H9 (cell line): ENCODE results near the gene BRPF1. TPM values are rescaled to one million over a fixed set of nuclear protein-coding genes. Genes with fewer than 3 reads are reported as not detected.

ENCODE experiments used
- DNase-seq: peaks from one replicate; pipeline ENCODE4 v3.0.0-alpha.2; 2017
- H2AFZ ChIP-seq: one replicate; pipeline ENCODE4 v1.6.1; 2013; ENCODE audit warnings: mild to moderate bottlenecking, low read length, control low read depth, moderate library complexity
- H2AK5ac ChIP-seq: 2 replicates; pipeline ENCODE4 v1.6.1; 2013; ENCODE audit warnings: low read length, control low read depth, mixed read lengths; ENCODE audit not compliant: insufficient read length
- H2BK120ac ChIP-seq: one replicate; pipeline ENCODE4 v1.6.1; 2013; ENCODE audit warnings: low read depth, mild to moderate bottlenecking, low read length, control low read depth, inconsistent platforms; ENCODE audit not compliant: poor library complexity, severe bottlenecking
- H2BK12ac ChIP-seq: 2 replicates; pipeline ENCODE4 v1.6.1; 2013; ENCODE audit warnings: low read length, control low read depth, mixed read lengths, low read depth; ENCODE audit not compliant: insufficient read length
- H2BK15ac ChIP-seq: 2 replicates; pipeline ENCODE4 v1.6.1; 2013; ENCODE audit warnings: low read depth, low read length, control low read depth
- H2BK20ac ChIP-seq: one replicate; pipeline ENCODE4 v1.6.1; 2013; ENCODE audit warnings: low read depth, mild to moderate bottlenecking, low read length, control low read depth, inconsistent platforms; ENCODE audit not compliant: poor library complexity, severe bottlenecking
- H2BK5ac ChIP-seq: 2 replicates; pipeline ENCODE4 v1.6.1; 2013; ENCODE audit warnings: low read length, control low read depth, mixed read lengths; ENCODE audit not compliant: insufficient read length
- H3K14ac ChIP-seq: 2 replicates; pipeline ENCODE4 v1.6.1; 2013; ENCODE audit warnings: low read length, control low read depth; ENCODE audit not compliant: insufficient read depth
- H3K18ac ChIP-seq: 2 replicates; pipeline ENCODE4 v1.6.1; 2013; ENCODE audit warnings: low read depth, mild to moderate bottlenecking, mixed read lengths, low read length, control low read depth; ENCODE audit not compliant: insufficient read length
- H3K23ac ChIP-seq: 2 replicates; pipeline ENCODE4 v1.6.1; 2013; ENCODE audit warnings: low read length, control low read depth, mixed read lengths, low read depth; ENCODE audit not compliant: insufficient read length
- H3K23me2 ChIP-seq: 2 replicates; pipeline ENCODE4 v1.6.1; 2013; ENCODE audit warnings: low read depth, mild to moderate bottlenecking, mixed read lengths, low read length, control low read depth; ENCODE audit not compliant: insufficient read length, poor library complexity, severe bottlenecking
- H3K27ac ChIP-seq: 2 replicates; pipeline ENCODE4 v1.5.1; 2013; ENCODE audit warnings: low read length, control low read depth, mixed read lengths, low read depth; ENCODE audit not compliant: insufficient read length
- H3K27me3 ChIP-seq: 2 replicates; pipeline ENCODE4 v1.6.1; 2013; ENCODE audit warnings: low read length, control low read depth, inconsistent platforms; ENCODE audit not compliant: insufficient read depth
- H3K4ac ChIP-seq: 2 replicates; pipeline ENCODE4 v1.6.1; 2013; ENCODE audit warnings: low read depth, mild to moderate bottlenecking, control low read depth, inconsistent platforms, low read length, moderate library complexity
- H3K4me1 ChIP-seq: 2 replicates; pipeline ENCODE4 v1.6.1; 2013; ENCODE audit warnings: low read length, control low read depth, inconsistent platforms; ENCODE audit not compliant: insufficient read depth
- H3K4me2 ChIP-seq: 2 replicates; pipeline ENCODE4 v1.6.1; 2013; ENCODE audit warnings: low read length, control low read depth, mixed read lengths; ENCODE audit not compliant: insufficient read length, insufficient read depth
- H3K56ac ChIP-seq: 2 replicates; pipeline ENCODE4 v1.6.1; 2013; ENCODE audit warnings: low read depth, mild to moderate bottlenecking, mixed read lengths, low read length, control low read depth; ENCODE audit not compliant: insufficient read length
- H3K79me1 ChIP-seq: 2 replicates; pipeline ENCODE4 v1.6.1; 2013; ENCODE audit warnings: low read depth, mild to moderate bottlenecking, moderate library complexity, low read length, control low read depth, inconsistent platforms; ENCODE audit not compliant: insufficient read depth, poor library complexity, severe bottlenecking
- H3K79me2 ChIP-seq: 2 replicates; pipeline ENCODE4 v1.6.1; 2013; ENCODE audit warnings: low read length, control low read depth, inconsistent platforms; ENCODE audit not compliant: insufficient read depth
- H3K9ac ChIP-seq: 2 replicates; pipeline ENCODE4 v1.6.1; 2013; ENCODE audit warnings: low read length, control low read depth, mixed read lengths; ENCODE audit not compliant: insufficient read length; ENCODE audit errors: extremely low read depth
- H3K9me3 ChIP-seq: one replicate; pipeline ENCODE4 v1.6.1; 2013; ENCODE audit warnings: low read depth, low read length, inconsistent platforms; ENCODE audit not compliant: control insufficient read depth
- H3T11ph ChIP-seq: one replicate; pipeline ENCODE4 v1.6.1; 2013; ENCODE audit warnings: mild to moderate bottlenecking, low read length, control low read depth, inconsistent platforms
- H4K20me1 ChIP-seq: one replicate; pipeline ENCODE4 v1.6.1; 2013; ENCODE audit not compliant: control insufficient read depth, insufficient read length, insufficient read depth
- H4K5ac ChIP-seq: 2 replicates; pipeline ENCODE4 v1.6.1; 2013; ENCODE audit warnings: low read depth, mild to moderate bottlenecking, mixed read lengths, low read length, control low read depth; ENCODE audit not compliant: insufficient read length
- H4K8ac ChIP-seq: replicated peaks from 2 replicates; pipeline ENCODE4 v1.6.1; 2013; ENCODE audit warnings: low read length, control low read depth, mixed read lengths, low read depth; ENCODE audit not compliant: insufficient read length
- H4K91ac ChIP-seq: 2 replicates; pipeline ENCODE4 v1.6.1; 2013; ENCODE audit warnings: low read depth, mild to moderate bottlenecking, moderate library complexity, mixed read lengths, low read length, control low read depth; ENCODE audit not compliant: insufficient read length
- H3K27ac Mint-ChIP-seq, 3 experiments: 2 replicates in 2 of 3; 3 replicates in 1 of 3; pipeline ENCODE4 v1.8.0; 2020 to 2021; ENCODE audit warnings: mixed read lengths in 3 of 3, mild to moderate bottlenecking in 1 of 3, moderate library complexity in 1 of 3
- H3K27me3 Mint-ChIP-seq: 2 replicates; pipeline ENCODE4 v1.8.0; 2021; ENCODE audit warnings: low read depth, mild to moderate bottlenecking, moderate library complexity, mixed read lengths
- H3K36me3 Mint-ChIP-seq, 3 experiments: 2 replicates in 2 of 3; 3 replicates in 1 of 3; pipeline ENCODE4 v1.8.0; 2020 to 2021; ENCODE audit warnings: low read depth in 3 of 3, mixed read lengths in 3 of 3; ENCODE audit not compliant: insufficient read depth in 1 of 3
- H3K4me1 Mint-ChIP-seq, 2 experiments: 2 replicates each; pipeline ENCODE4 v1.8.0; 2020; ENCODE audit warnings: mixed read lengths in 2 of 2
- H3K4me3 Mint-ChIP-seq, 2 experiments: 2 replicates in 1 of 2; 3 replicates in 1 of 2; pipeline ENCODE4 v1.8.0; 2020 to 2021; ENCODE audit warnings: mild to moderate bottlenecking in 2 of 2, mixed read lengths in 2 of 2, moderate library complexity in 1 of 2
- H3K9me3 Mint-ChIP-seq, 2 experiments: 2 replicates in 1 of 2; 3 replicates in 1 of 2; pipeline ENCODE4 v1.8.0; 2020; ENCODE audit warnings: mild to moderate bottlenecking in 2 of 2, mixed read lengths in 2 of 2, moderate library complexity in 1 of 2
- CTCF ChIP-seq: fragments of 200-600 bp; sonication (generic); conservative IDR thresholded peaks from 3 replicates; pipeline ENCODE4 v1.8.0; 2021; ENCODE audit warnings: antibody characterized with exemption, mild to moderate bottlenecking
- WGBS: extraction: QIAGEN DNeasy Blood & Tissue Kit; methylation state at CpG from one replicate; pipeline ENCODE4 v1.1.7; 2013; ENCODE audit warnings: missing lambda C conversion rate, low lambda C conversion rate, mixed read lengths; ENCODE audit not compliant: insufficient read length; ENCODE audit errors: extremely low coverage; 5-methylcytosine and 5-hydroxymethylcytosine counted together
- total RNA-seq: library from RNA; stranded (reverse); gene quantifications from 2 replicates; pipeline ENCODE4 v1.2.1, GENCODE V29; 2021

Gene BRPF1
- total RNA-seq, 1 experiment from 2014 or later: 38.6 TPM

DNA sequence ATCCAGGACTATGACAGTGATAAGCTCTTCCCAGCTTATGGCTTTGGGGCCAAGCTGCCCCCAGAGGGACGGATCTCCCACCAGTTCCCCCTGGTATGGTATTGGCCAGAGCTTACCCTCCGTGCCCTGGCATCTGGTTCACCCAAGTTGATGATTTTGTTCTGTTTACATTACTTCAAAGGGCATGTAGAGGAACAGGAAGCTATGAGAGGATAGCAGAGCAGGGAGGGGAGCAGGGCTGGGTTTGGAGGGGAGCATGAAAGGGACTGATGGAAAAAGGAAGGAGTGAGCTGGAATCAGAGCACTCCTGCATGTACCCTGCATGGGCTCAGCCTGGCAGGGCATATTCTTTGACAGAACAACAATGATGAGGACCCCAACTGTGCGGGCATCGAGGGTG, 13.4 kb upstream of the BRPF1 start:
- H3K9me3 Mint-ChIP-seq: no peaks in the 10 kb centered on the region
- Histone ChIP-seq H3K23ac (no peak overlapping the region), H3K4me2 (no peak overlapping the region), H3K23me2 (no peaks in the 10 kb centered on the region), H2AFZ (no peak overlapping the region), H2BK120ac (no peak overlapping the region), H3K4ac (no peak overlapping the region), H3K56ac (no peak overlapping the region), H3K14ac (no peak overlapping the region), H3K79me1 (no peaks in the 10 kb centered on the region), H4K8ac (no peak overlapping the region), H4K20me1 (no peaks in the 10 kb centered on the region), H2BK5ac (no peak overlapping the region), H3K79me2 (no peaks in the 10 kb centered on the region), H3K27me3 (no peaks in the 10 kb centered on the region), H3K18ac (no peak overlapping the region), H3K27ac (no peak overlapping the region), H2BK20ac (no peak overlapping the region), H2BK12ac (no peak overlapping the region), H3T11ph (no peak overlapping the region), H3K9me3 (no peaks in the 10 kb centered on the region), H3K9ac (no peak overlapping the region), H2AK5ac (no peak overlapping the region), H4K5ac (no peak overlapping the region), H2BK15ac (no peak overlapping the region), H4K91ac (no peak overlapping the region), H3K4me1 (no peaks in the 10 kb centered on the region; the same call in 1 of the 2 replicates)
- no peak overlapping the region for H3K4me3 Mint-ChIP-seq
- H3K4me1 Mint-ChIP-seq: peaks cover 7 to 8% of the 10 kb centered on the region in 2 experiments
- H3K27ac Mint-ChIP-seq: no peak overlapping the region
- DNase-seq: no peak
- peaks cover 9% of the 10 kb centered on the region for H3K27me3 Mint-ChIP-seq
- no CpG with 5 or more reads among the region's 4 CpGs for WGBS
- TF ChIP-seq CTCF: no peak
- H3K36me3 Mint-ChIP-seq: no peaks in the 10 kb centered on the region
